Fibroblast of skin of abdomen (primary cell): ENCODE data around the gene AP1S3. TPM values are rescaled to one million over a fixed set of nuclear protein-coding genes. Genes with fewer than 3 reads are reported as not detected.
"Not testable (repeated sequence)": the region's sequence is repeated elsewhere in the genome, so short reads cannot be mapped to it uniquely, and the experiment has no call there.

ENCODE experiments used
- DNase-seq: peaks from one replicate; pipeline ENCODE4 v3.0.0-alpha.2; 2013
- polyA plus RNA-seq, 2 experiments: library from polyadenylated mRNA; unstranded; fragments of 120-200 nt; gene quantifications; one replicate each; pipeline ENCODE4 v1.2.1, GENCODE V29; 2013; ENCODE audit not compliant: insufficient read length in 2 of 2

Gene AP1S3
- 1.2 TPM for polyA plus RNA-seq (2013, experiment 1 of 2; ENCODE audit: insufficient read length)
- 0.79 TPM for polyA plus RNA-seq (2013, experiment 2 of 2; ENCODE audit: insufficient read length)

- DNase-seq, result peak; percentile 35
Observed at GRCh38 chr2:223837287-223838061, at the start of gene AP1S3. Gene AP1S3 (minus strand): TSS chr2:223837582. CDS start chr2:223837450, 132 bp downstream.

GRCh38 chr2:223887127-223887526 lies 49.7 kb upstream of the AP1S3 start:
- DNase-seq, result peak; percentile 28

- DNase-seq, result no peak
Observed at GRCh38 chr2:223886726-223887125, 49.3 kb upstream of the AP1S3 start.

DNA sequence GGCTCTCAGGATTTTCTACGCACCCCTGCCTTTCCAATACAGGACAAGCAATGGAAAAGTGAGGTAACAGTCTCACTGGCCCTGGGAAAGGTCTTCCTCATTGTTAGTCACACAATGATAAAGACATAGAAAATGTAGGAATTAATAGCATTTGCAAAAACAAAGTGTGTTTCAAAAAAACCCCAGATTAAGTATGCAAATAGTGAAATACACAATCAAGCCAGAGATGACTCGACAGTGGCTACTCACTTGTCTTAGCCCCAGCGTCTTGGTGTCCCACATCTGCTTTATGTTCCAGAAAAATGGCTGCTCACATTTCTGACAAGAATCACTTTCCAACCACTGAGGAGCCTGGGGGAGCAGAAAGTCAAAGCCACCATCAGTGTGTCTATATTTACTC lies 47.0 kb upstream of the AP1S3 start:
- DNase-seq, result peak; percentile 60

DNA sequence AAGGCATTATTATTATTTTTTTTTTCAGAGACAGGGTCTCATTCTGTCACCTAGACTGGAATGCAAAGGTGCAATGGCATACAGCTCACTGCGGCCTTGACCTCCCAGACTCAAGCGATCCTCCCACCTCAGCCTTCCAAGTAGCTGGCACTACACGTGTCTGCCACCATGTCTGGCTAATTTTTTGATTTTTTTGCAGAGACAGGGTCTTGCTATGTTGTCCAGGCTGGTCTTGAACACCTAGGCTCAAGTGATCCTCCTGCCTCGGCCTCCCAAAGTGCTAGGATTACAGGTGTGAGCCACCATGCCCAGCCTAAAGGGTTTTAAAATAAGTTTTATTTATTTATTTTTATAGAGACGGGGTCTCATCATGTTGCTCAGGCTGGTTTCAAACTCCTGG lies 45.3 kb upstream of the AP1S3 start:
- DNase-seq, result no peak

GRCh38 chr2:223880796-223881195 lies 43.4 kb upstream of the AP1S3 start:
- DNase-seq, result no peak

DNA sequence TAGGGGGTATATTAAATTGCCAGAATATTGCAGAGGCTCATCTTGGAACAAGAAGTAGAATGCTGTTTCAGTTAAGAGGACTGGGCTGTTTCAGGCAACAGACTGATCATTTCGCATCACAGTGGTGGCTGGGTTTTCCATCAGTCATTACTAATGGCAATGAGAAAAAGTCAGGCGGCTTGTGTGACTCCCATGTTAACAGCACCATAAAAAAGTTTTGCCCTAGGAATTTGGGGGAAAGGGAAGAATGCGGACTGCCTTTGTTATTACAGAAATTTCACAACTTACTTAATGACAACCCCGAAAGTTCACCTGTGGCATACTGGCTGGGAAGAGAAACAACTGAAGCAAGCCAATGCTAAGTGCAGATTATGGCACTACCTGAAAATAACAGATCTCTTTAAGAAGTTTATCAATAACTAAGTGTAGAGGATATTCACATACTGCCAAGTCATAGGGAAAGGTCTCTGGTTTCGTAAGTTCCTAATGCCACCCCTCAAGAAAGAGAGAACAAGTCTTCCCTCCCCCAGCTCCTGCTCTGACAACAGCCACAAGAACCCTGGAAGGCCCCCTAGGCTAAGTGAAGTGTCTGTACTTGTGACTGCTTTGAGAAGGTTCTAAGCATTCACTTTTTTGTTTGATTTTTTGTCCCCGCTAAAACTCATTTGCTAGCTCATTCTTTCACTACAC lies 40.5 kb upstream of the AP1S3 start:
- no peak for DNase-seq

DNA sequence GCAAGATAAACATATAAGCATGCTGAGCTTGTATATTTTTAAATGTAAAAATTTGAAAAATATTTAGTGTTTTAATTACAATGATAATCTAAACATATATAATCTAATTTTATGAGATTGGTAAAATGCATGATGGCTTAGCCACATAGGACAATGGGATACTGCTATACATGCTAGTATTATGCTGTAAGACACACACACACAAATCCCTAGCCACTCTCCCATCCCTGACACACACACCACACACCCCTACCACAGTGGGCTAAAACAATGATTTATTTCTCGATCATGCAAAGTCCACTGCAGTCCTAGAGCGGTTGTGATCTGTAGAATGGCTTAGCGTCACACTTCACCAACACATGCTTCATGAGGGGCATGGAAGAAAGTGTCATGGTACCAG lies 36.3 kb upstream of the AP1S3 start:
- DNase-seq, result no peak

GRCh38 chr2:223872772-223873171 lies 35.4 kb upstream of the AP1S3 start:
- DNase-seq, result not testable (repeated sequence)

GRCh38 chr2:223871661-223872060 lies 34.3 kb upstream of the AP1S3 start:
- not testable (repeated sequence) for DNase-seq

DNA sequence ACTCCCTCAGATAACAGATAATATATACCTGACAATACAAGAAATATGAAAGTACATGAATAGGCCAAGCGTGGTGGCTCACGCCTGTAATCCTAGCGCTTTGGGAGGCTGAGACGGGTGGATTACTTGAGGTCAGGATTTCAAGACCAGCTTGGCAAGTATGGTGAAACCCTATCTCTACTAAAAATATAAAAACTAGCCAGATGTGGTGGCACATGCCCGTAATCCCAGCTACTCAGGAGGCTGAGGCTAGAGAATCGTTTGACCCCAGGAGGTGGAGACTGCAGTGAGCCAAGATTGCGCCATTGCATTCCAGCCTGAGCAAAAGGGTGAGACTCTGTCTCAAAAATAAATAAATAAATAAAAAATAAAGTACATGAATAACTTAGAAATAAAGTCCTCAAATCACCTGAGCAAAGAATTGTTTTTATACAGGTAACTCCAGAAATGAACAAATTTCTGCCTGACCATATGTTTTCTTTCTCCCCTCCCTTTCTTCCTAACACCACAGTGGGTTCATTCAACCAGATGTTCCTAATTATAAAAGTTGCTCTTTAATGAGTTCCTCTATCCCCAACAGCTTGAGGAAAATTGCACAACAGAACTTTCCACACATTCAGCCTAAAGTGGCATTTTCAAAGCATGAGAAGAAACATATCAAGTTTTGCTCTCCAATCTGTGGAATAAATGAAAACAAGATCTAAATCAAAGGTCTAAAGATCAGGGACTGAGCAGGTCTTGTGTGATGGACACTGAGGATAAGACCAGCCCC lies 33.6 kb upstream of the AP1S3 start:
- peak; percentile 60 for DNase-seq

DNA sequence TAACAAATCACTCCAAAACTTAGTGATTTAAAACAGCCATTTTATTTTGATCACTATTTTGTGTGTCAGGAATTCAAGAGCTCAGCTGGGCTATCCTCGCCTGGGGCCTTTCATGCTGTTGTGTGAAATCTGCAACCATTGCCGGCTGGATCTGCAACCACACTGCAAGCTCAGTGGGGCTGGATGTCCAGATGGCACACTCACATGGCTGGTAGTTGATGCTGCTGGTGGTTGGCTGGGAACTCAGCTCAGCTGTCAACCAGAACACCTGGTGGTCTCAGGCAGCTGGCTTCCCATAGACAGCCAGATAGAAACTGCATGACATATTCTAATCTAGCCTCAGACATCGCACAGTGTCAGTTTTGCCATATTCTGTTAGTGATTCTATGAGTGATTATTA lies 30.6 kb upstream of the AP1S3 start:
- DNase-seq, result no peak

- no peak for DNase-seq
Observed at GRCh38 chr2:223865907-223866508, 28.6 kb upstream of the AP1S3 start.

DNA sequence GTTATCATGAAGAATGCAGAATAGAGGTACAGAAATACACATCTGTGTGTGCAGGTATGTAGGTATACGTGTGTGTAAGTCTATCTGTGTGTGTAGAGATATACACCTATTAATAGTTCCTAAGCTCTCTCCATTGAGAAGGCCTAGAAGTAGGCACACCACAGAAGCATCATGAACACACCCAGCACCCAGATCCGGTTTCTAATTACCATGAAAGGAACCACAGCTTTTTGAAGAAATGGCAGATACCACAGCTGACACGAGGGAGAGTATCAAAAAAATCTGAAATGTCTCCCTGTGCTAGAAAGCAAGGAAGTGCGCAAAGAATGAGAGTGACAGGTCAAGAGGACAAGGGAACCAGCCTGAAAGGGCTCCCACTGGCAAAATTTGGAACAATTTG lies 27.7 kb upstream of the AP1S3 start:
- DNase-seq, result no peak

- no peak for DNase-seq
Observed at GRCh38 chr2:223863491-223863890, 26.1 kb upstream of the AP1S3 start.

DNA sequence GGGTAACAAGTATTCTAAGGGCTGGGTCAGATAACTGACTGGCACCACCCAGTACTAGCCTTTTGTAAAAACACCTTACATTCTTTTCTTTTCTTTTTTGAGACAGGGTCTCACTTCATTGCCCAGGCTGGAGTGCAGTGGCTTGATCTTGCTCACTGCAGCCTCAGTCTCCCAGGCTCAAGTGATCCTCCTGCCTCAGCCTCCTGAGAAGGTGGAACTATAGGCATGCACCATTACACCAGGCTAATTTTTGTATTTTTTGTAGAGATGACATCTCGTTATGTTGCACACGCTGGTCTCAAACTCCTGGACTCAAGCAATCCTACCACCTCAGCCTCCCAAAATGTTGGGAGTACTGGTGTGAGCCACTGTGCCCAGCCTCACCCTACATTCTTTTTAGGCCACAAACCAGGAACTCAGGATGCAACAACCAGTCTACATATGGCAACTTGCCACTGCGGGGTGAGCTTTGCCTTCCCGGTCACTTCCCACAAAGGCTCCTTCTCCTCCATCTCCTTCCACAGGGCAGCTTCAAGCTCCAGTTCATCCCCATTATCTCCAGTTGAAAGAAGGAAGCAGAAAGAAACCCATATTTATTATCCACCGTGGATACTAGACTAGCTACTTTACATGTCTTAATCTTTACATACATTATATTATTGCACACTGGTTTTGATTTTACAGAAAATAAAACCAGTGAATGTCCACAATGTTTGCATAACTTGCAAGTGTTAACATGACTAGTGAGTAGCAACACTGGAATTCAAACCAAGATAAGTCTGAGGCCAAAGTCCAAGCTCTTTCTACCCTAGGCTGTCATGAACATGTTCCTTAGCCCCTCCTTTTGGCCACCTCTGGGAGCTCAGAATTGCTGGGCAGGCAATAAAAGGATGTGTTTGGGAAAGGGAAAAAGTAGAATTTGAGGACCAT lies 23.7 kb upstream of the AP1S3 start:
- peak; percentile 68 for DNase-seq

- DNase-seq, result no peak
Observed at GRCh38 chr2:223859070-223859469, 21.7 kb upstream of the AP1S3 start.

DNA sequence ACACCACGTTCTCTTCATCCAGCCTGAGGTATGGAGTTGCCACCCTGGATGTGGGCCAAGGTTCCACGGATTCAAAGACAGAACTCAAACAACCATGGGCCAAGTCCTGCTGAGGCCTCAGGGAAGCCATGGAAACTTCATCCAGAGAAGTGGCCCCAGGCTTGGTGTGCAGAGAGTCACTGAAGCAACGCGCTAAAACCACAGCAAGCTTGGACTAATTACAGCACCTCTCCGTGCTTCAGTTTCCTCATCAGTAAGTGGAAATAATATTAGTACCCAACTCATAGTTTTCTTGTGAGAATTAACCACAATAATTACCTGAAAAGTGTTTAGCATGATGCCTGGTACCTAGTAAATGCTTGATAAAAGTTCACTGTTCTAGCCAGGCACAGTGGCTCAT lies 19.2 kb upstream of the AP1S3 start:
- no peak for DNase-seq

GRCh38 chr2:223856021-223856420 lies 18.6 kb upstream of the AP1S3 start:
- DNase-seq, result no peak

DNA sequence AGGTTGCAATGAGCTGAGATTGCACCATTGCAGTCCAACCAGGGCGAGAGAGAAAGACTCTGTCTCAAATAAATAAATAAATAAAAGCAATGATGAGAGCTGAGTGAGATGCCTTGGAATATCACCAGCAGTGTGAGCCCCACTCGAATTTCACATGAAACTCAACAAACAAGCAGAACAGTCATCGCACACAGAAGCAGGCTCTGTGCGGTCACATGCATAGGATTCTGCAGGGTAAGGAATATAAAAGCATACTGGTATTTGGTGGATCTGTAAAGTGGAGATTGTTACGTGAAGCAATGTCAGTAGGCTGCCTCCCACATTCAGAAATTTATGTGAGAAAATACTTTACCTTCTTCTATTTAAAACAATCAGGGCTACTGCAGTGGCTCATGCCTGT lies 18.0 kb upstream of the AP1S3 start:
- DNase-seq, result no peak

- DNase-seq, result no peak
Observed at GRCh38 chr2:223854741-223855140, 17.4 kb upstream of the AP1S3 start.

DNA sequence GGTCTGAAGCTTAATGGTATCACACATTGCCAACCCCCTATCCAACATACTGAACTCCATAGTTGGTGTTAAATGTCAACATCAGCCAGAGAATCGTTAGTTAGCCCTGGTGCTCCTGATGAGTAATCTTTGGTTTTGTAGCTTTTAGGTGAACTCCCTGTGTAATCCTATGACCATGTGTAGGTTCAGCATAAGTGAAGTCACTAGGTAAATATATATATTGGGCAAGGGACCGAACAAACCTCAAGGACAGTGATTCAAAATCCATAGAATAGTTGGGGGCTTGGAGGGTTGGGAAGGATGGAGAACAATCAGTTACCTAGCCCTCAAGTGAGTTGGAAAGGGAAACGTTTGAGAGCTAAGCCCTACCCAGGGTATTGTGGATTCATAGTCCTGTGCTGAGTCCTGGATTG lies 16.0 kb upstream of the AP1S3 start:
- DNase-seq, result no peak
